NCI-H1436 treated with DMSO at 0.1 percent for 48 hours (cell line): Measurements from ENCODE around the gene SUSD2.
"Not testable (repeated sequence)": the region's sequence is repeated elsewhere in the genome, so short reads cannot be mapped to it uniquely, and the experiment has no call there.

ENCODE experiments used
- DNase-seq: peaks from one replicate; lab custom pipeline; 2025; lab: John Stamatoyannopoulos, UW

SUSD2 gene

DNA sequence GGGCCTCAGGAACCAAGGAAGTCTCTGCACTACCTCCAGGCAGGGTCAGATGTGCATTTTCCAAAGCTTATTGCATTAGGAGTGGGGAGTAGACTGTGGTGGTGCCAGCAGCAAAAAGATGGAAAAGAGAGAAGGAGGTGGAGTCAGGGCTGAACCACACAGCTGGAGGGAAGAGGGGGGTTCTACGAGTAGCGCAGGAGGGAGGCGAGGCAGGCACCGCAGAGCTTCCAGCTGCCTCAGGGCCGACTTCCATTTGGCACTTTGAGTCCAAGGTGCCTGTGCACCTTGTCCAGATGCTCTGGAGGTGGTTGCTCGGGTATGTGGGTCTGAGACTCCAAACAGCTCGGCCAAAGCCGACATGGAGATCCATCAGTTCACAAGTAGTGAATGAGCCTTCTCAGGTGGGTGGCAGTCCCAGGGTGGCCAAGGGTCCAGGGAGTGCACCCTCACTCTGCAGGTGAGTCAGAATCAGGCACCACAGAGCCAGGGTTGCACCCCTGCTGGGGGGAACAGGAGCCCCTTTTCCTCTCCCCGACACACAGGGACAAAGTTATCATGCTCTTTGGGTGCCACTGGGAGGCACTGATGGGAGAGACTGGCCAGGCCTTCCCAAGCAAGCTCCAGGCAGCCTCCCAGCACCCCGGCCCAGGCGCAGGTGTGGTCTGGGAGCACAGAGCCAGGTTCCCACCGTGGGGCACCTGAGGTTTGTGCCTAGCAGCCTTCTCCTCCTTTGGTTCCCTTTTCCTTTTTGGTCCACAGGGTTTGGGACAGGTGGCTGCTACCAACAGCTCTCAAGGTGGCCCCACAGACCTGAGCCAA, 33.4 kb downstream of the SUSD2 start:
- no peak for DNase-seq

DNA sequence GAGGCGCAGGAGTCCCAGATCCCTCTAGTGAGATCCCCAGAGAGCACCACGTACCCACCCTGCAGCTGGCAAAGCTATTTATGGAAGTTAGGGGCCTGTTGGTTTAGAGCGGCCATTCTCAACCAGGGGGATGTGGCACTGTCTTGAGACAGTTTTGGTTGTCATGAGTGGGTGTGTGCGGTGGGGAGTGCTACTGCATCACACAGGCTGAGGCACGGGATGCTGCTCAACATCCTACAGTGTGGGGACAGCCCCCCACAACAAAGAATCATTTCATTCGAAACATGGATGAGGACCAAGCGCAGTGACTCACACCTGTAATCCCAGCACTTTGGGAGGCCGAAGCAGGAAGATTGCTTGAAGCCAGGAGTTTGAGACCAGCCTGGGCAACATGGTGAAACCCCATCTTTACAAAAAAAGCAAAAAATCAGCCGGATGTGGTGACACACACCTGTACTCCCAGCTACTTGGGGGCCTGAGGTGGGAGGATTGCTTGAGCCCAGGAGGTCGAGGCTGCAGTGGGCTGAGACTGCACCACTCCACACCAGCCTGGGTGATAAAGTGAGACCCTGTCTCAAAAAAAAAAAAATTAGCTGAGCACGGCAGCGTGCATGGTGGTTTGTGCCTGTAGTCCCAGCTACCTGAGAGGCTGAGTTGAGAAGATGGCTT, 35.4 kb downstream of the SUSD2 start:
- DNase-seq = no peak

- DNase-seq = no peak
Measured at GRCh38 chr22:24217384-24217783, 36.1 kb downstream of the SUSD2 start.

- DNase-seq = no peak
Measured at GRCh38 chr22:24219750-24220149, 38.5 kb downstream of the SUSD2 start.

DNA sequence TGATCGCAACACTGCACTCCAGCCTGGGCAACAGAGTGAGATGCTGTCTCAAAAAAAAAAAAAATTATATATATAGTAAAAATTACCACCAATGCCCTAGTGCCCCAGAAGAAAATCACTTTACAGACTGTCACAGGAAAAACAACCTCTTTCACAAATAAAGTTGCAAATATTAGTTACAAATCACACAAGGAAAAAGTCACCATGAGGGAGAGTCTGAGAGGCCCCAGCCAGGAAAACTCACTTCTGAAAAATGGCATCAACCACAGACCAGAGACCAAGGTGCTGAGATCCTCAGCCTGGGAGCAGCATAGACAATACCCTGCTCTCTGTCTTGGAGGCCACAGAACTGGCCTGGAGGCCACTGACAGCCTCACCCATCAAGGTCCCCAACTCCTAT, 43.2 kb downstream of the SUSD2 start:
- DNase-seq = no peak

DNA sequence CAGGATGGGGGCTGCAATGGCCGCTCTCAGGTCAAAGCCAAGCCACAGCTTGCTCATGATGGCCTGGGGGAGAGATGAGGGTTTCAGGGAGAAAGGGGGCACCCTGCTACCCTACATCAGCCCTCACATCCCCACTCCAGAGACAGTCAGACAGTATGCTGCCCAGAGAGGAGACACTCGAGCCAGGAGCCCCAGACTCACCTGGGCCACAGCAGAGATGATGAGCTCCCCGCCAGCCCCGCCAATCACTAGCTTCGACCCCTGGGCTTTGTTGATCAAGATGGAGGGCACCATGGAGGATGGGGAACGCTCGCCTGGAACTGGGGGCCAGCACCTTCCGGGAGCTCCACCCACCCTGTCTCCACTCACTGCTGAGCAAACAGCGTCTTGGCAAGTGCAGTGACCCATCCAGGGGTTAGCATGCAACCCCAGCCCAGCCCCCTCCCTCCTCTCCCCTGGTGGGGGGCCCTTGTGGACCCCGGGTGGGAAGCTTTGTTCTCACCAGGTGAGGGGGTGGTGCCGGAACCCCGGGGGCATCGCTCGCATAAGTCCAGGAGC, 43.8 kb downstream of the SUSD2 start:
- no peak for DNase-seq

- no peak for DNase-seq
Measured at GRCh38 chr22:24225951-24226350, 44.7 kb downstream of the SUSD2 start.

DNA sequence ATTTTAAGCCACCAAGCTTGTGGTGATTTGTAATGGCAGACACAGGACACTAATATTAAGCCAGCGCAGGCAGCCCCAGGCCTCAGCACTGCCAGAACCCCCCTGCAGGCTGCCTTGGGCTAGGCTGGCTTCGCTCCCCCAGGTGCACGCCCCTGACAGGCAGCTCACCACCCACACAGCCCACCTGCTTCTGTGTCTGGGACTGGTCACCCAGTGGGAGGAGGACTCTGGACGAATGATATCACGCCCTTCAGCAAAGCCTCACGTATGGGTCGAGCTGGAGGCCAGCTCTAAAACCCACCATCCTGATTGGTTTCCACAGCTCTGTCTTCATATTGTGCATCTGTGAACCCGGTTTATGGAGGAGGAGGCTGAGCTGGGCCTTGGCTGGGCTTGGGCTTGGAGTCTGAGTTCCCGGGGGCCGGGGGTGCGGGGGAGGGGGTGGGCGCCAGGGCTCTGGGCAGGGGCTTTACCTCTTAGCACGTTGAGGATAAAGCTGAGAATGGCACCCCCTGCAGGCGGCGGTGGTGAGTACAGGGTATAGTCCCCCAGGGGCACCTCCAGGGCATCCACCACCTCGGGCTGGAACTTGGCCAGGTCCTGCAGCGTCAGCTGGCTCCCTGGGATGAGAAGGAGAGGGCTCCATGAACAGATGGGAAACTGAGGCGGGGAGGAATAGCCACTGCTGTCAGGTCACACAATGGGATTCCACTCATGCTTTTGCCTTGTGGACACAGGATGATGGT, 49.8 kb downstream of the SUSD2 start:
- no peak for DNase-seq

GRCh38 chr22:24231706-24232105, 50.4 kb downstream of the SUSD2 start:
- DNase-seq = no peak

- DNase-seq = no peak
Measured at GRCh38 chr22:24232124-24232523, 50.8 kb downstream of the SUSD2 start.

GRCh38 chr22:24232725-24233124, 51.4 kb downstream of the SUSD2 start:
- DNase-seq = no peak

DNA sequence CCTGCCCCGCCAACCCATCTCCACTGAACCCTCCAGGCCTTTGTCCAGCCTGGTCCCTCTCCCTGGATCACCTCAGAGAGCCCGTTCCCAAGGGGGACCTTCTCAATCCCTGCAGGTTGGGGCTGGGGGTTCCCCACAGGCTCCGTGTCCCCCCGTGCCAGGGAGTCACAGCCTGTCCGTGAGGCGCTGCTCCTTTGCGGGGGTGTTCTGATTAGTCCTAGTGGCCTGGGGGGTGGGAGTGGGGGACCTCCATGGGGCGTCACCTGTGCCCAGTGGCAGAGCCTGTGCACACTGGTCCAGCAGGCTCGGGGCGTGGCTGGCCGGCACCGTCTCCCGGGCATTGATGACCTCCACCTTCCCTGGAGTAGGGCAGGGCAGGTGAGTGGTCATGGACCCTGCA, 51.9 kb downstream of the SUSD2 start:
- DNase-seq = no peak

- DNase-seq = no peak
Measured at GRCh38 chr22:24233816-24234215, 52.5 kb downstream of the SUSD2 start.

DNA sequence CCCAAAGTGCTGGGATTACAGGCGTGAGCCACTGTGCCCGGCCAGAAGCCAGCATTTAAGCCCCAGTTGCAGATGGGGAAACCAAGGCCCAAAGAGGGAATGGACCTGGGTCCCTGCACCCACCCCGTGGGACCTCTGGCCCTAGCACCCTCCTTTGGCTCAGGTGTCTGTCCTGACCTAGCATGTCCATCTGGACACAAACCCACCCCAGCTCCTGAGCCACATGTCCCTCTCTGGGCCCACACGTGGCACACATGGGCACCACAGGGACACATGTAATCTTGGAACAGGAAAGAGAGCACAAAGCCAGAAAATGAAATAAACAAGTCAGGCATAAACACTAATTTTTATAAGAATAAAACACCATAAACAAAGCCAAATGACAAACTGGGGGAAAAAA, 54.0 kb downstream of the SUSD2 start:
- DNase-seq = no peak

GRCh38 chr22:24236656-24237055, 55.4 kb downstream of the SUSD2 start:
- DNase-seq = no peak

DNA sequence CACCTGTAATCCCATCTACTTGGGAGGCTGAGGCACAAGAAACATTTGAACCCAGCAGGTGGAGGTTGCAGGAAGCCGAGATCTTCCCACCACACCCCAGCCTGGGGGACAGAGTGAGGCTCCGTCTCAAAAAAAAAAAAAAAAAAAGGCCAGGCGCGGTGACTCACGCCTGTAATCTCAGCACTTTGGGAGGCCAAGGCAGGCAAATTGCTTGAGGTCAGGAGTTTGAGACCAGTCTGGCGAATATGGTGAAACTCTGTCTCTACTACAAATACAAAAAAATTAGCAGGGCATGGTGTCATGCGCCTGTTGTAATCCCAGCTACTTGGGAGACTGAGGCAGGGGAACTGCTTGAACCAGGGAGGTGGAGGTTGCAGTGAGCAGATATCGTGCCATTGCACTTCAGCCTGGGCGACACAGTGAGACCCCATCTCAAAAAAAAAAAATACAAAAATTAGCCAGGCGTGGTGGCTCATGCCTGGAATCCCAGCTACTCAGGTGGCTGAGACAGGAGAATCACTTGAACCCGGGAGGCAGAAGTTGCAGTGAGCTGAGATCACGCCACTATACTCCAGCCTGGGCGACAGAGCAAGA, 56.9 kb downstream of the SUSD2 start:
- not testable (repeated sequence) for DNase-seq
